GM18517 (cell line): ENCODE data around the gene EMC6.
"Not testable (repeated sequence)": the region's sequence is repeated elsewhere in the genome, so short reads cannot be mapped to it uniquely, and the experiment has no call there.

ENCODE experiments used
- ATAC-seq: cut with Tn5 transposase; IDR thresholded peaks from one replicate; pipeline ENCODE4 v1.9.1; 2021; ENCODE audit warnings: mild to moderate bottlenecking, moderate library complexity; ENCODE audit not compliant: unreplicated experiment

The EMC6 gene

DNA sequence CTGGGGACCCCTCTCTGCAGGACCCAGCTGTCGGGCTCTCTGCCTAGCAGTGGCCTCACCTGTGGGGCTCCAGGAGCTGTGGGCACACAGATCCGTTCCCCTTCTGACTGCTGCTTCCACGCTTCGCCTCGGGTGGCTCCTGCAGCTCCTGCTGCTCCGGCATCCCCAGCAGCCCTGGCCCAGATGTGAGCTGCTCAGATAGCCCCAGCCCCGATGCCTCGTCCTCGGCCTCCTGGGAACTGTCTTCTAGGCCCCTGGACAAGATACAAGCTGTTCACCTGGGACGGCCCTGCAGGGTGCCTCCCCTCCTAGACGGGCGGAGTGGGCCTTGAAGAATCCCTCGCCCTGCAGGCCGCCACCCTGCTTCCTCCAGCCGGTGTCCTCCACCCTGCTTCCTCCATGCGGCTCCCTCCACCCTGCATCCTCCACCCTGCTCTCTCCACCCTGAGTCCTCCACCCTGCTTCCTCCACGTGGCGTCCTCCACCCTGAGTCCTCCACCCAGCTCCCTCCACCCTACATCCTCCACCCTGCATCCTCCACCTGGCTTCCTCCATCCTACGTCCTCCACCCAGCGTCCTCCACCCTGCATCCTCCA, 11.0 kb downstream of the EMC6 start:
- no peak for ATAC-seq

DNA sequence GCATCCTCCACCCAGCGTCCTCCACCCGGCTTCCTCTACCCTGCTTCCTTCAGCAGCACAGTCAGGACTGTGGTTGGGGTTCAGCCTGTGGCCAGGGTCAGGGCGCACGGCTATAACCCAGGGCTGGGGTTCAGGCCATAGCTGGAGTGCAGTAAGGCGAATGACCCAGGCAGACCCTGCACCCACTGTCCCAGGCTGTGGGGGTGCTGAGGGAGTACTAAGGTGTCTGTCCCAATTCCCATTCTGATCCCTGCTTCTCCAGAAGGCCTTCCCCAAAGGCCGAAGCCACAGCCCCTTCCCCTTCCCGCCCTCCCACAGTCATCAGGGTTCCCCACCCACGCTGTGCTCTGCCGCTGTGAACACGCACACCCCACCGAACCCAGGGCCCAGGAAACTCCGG, 12.4 kb downstream of the EMC6 start:
- ATAC-seq, result no peak

DNA sequence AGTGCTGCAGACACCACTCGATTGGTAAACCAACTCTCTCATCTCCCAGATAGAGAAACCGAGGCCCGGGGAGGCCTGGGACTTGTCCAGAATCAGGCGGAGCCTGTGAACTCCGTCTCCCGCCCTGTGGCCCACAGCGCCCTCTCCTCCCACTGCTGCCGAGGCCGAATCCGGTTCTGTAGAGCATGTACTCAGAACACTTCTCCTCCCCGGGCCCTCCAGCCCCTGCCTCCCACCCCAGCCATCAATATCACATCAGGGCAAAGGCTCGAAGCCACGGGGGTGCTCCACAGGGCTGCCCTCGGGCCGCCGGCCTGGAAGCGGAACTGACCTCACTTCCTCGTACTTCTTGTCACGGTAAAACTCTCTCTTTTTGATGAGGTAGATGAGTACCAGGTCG, 13.0 kb downstream of the EMC6 start:
- ATAC-seq, result no peak

DNA sequence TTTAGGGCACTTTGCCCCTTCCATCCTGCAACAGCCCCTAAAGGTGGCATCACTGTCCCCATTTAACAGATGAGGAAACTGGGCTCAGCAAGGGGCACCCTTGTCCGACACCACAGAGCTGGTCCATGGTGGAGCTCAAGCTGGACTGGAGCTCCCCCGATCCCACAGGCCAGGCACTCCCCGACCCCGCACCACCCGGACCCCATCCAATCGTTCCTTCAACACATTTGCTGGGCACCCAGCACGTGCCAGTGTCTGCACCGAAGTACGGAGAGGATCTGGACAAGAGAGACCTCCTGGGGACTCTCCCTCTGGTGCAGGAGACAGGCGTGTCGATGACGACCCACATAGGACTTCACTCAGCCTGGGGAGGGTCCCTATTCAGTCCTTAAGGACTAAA, 13.4 kb downstream of the EMC6 start:
- ATAC-seq, result no peak

DNA sequence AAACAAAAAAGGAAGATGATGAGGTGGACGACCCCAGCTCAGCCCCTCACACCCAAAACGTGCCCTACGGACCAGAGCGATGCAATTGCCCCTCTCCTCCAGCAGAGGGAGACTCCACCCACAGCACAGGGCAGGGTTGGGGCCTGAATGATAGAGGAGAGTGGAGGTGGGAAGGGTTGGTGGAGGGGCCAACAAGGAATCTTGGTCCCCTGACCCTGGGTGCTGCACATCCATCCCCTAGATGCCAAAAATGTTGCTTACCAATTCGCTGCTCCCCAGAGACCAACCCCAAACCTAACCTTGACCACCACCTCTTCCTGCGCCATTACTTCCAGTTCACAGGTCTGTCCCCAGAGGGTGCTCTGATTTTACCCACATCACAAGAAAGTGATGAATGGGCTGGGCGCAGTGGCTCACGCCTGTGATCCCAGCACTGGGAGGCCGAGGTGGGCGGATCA, 14.5 kb downstream of the EMC6 start:
- no peak for ATAC-seq

DNA sequence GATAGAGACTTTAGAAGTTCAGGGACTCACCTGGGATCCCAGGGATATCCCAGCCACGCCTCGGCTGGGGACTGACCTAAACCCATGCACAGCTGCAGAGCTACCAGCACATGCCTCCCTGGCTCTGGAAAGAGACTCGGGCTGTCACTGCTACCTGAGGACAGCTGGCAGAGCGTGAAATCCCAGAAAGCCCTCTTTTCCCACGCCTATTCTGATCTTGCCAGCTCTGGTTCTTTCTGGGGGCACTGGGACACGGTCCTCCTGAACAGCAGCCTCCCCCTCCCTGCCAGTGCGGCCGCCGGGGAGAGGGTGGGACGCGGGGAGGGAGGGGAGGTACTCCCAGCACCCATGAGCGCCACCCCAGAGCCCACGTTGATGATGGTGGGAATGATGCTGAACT, 16.6 kb downstream of the EMC6 start:
- ATAC-seq, result no peak

DNA sequence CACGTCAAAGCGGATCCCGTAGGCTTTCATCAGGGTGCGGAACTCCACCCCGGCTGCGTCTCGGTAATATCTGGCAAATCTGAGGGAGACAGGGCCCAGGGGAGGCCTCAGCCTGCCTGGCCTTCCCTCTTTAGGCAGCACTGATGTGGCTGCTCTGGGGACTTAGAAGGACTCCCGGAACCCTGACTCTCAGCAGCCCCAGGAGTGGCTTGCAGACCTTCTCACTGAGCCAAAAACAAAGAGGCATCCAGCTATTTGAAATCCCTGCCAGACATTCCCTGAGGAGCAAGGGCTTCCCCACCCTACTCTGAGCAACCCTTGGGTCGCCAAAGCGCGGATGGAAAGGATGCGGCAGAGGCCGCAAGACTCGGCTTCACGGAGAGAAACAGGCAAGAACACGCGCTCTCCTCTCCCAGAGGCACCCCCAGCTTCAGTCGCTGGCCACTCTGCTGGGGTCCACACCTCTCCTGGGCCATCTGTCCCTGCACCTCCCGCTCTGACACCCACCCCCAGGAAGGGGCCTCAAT, 19.5 kb downstream of the EMC6 start:
- ATAC-seq, result no peak

DNA sequence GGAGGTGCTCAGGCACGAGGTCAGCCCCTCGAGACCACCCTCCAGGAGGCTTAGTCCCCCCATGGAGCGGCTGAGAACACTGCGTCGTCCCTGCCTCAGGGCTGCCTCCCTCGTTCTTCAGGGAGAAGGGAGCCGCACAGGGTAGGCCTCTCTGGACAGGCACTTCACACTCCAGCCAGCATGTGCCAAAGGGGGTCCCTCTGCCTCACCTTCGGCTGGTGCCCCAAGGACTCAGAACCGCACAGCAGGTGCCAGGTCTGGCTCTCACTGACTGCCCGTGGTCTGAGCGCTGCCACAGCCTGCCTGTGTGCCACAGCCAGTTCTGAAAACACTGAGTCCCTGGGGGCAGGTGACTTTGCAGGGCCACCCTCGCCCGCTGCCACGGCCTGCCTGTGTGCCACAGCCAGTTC, 20.2 kb downstream of the EMC6 start:
- no peak for ATAC-seq

DNA sequence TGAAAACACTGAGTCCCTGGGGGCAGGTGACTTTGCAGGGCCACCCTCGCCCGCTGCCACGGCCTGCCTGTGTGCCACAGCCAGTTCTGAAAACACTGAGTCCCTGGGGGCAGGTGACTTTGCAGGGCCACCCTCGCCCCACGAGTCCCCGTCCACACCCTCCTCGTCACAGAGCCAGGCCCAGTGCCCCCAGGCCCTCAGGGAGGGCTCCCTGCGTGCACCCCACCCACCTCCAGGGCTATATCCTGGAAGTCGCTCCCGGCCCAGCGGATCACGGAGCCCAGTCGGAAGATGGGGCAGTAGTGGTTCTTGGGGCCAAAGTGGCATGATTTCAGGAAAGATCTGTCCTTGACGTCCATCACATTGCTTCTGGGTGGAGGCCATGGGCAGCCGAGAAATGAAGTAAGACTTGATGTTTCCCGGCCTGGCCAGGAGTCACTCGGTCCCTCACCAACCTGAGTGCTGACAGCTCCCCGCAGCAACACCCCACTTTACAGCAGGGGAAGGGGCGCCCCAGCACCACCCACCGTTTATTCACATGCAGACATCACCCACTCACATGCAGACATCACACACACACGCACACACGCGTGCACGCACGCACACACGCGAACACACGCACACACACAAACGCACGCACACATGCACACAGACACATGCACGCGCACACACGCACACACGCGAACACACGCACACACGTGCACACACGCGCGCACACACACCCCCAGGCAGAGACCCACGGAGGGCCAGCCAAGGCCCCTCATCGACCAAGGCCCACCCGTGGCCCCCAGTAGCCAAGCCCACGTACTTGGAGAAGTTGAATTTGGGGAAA, 20.9 kb downstream of the EMC6 start:
- ATAC-seq, result no peak

DNA sequence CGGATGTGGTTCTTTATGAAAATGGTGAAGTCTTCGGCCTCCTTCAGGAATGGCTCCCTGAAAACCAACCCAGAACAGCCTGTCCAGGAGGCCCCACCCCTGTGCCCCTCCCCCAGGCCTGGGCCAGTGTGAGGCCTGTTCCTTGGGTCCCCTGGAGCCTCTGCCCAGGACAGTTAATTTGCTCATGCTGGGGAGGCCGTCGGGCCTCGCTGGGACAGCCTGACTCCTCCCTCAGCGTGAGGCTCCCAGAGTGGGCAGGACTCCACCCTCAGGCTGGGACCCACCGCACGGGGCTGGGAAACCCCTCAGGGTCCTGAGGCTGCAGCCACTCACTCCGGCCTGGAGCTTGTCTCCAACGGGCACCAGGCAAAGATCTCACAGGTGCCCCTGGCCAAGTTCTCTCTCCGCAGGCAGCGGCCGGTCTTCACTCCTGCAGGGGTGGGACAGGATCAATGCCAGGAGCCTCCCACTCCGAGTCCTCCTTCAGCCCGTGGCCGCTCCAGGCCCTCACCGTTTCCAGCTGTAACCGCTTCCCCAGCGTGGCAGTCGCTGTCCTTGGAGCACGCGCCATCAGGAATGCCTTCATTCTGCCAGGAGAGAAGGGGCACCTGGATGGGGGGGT, 21.6 kb downstream of the EMC6 start:
- no peak for ATAC-seq

DNA sequence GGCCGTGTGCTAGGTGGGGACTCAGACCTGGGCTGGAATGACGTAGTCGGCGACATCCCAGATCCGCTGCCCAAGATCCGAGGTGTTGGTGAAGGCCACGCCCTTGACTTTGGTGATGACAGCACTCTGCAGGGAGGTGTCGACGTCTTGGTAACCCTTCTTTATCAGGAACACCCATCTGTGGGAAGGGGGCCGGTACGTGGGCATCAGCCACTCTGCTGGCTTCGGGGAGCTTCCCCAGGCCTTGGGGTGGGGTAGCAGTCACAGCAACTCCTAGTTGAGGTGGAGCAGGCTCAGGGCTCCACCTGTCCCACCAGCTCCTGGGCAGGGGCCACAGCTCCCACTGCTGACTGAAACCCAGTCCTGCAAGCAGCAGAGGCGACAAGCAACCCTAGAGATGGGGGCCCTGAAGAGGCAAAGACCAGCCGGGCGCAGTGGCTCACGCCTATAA, 23.0 kb downstream of the EMC6 start:
- ATAC-seq, result no peak

DNA sequence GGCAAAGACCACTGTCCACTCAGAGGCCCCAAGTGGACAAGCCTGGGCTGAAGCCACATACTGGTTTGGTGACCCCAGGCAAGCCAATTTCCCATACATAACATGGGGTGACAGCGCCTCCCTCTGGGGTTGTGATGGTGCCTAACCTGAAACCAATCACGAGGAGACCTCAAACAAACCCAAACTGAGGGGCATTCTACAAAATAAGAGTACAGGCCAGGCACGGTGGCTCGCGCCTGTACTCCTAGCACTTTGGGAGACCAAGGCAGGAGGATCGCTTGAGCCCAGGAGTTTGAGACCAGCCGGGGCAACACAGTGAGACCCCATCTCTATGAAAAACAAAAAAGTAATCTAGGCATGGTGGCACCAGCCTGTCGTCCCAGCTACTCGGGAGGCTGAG, 23.7 kb downstream of the EMC6 start:
- ATAC-seq, result no peak

DNA sequence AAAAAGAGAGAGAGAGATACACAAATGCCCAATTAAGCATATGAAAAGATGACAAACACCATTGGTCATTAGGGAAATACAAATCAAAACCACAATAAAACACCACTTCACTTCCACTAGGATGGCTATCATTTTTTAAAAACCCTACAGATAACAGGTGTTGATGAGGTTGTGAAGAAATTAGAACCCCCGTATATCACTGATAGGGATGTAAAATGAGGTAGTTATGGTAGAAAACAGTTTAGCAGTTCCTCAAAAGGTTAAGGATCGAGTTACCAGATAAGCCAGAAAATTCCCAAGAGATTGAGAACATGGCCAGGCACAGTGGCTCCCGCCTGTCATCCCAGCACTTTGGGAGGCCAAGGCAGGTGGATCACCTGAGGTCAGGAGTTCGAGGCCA, 24.5 kb downstream of the EMC6 start:
- ATAC-seq, result no peak

DNA sequence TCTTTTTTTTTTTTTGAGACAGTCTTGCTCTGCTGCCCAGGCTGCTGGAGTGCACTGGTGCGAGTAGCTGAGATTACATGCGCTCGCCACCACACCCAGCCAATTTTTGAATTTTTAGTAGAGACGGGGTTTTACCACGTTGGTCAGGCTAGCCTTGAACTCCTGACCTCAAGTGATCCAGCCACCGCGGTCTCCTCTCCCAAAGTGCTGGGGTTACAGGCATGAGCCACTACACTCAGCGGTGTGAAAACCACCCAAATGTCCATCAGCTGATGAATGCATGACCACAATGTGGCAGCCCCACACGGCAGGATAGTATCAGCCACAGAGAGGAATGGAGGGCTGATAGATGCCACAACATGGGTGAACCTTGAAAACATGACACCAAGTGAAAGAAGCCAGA, 25.2 kb downstream of the EMC6 start:
- peak; percentile 51 for ATAC-seq

DNA sequence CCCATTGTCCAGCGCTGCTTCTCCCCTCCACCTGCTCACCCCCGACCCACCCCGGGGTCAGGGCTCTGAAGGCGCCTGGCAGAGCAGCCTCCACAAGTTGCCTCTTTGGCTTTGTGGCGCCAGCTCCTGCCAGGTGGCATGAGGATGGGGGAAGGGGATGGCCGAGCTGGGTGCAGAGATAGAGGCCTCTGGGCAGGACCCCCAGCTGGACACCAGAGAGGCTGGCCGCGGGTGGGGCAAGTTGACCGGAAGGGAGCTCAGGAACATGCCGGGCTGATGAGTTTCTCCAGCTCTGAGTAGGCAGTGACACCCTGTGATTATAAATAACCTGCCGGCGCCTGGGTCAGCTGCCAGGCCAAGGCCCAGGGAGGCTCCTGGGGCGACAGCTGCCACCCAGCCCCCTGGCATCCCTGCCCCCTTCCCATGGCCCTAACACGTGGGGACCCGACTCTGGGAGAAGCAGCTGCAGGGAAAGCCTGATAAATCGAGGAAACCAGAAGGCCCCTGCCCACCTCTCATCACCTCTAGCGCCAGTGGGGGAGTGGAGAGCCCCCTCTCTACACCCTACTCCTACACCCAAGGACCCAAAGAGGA, 26.6 kb downstream of the EMC6 start:
- no peak for ATAC-seq

DNA sequence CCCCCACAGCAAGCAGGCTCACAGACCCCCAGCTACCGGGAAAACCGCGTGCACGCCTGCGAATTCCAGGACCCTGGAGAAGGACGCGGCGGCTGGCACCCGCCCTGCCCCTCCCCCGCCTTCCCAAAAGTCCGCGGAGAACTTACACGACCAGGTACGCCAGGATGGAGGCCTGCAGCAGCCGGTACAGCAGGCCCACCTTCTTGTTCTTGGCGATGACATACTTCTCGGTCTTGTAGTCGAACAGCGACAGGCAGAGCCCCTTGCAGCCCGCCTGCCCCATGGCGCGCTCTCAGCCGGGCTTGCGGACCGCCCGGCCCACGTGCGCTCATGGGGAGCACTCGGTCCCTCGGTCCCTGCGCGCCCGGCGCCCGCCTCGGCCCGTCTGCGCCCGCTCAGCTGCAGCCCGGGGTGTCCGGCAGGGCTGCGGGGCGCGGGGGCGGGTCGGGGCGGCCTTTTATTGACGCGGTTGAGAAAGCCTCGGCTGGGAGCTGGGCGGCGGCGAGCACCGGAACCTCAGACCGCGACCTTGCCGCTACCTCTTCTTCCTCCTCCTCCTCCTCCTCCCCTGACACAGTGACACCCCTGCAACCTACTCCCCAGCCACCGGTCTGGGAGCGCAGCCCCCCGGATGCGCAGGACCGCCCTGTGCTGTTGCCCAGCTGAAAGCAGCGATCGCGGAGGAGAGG, 27.3 kb downstream of the EMC6 start, which contains the start of gene P2RX5:
TSS of gene P2RX5 (minus strand) at position 433 of the 689 bp plus-strand sequence. CDS start at position 283, 150 bp downstream.
- ATAC-seq, result no peak

DNA sequence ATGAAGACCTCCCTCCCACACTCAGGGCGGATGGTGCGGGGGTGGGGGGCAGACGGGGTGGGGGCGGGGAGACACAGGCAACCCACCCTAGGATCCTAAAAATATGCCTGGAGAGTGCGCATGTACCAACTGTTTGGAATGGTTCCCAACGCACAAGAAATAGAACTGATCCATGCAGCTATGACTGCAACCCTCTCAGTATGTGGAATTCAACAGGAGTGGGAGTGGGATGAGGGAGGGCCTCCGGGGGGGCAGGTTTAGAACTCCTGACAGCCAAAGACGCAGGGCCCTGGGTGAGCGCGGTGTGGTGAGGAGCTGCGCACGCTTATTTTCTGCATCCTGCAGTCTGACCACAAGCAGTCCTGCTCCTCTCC, 28.5 kb downstream of the EMC6 start:
- ATAC-seq, result no peak

DNA sequence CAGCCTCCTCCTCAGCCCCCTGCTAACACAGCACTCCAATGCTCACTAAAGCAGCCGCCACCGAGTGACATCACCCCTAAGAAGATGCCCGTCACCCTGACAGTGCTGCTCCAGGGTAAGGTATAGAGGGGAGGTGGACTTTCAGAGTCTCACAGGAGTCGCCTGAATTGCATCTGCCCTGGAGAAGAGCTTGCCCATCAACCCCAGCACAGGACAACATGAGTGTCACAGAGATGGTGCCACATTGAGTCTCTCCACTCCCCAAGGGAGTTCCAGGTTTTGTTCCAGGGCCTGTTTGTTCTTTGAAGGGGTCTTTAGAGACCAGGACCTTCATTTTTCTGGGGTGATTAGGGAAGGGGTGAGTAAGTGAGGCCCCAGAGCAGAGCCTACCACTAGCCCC, 29.5 kb downstream of the EMC6 start:
- ATAC-seq, result no peak

DNA sequence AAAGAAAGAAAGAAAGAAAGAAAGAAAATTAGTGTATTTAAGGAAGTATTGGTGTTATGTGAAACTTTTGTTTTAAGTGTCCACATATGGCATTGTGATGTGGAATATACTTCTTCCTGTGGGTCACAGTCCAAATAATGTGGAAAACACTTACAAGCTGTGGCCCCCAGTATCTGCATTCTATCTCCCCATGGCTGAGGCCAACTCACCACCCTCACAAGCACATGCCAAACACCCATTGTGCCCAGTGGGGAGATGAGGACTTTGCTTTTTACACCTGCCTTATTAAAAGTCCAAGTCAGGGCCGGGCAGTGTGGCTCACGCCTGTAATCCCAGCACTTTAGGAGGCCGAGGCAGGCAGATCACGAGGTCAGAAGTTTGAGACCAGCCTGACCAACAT, 31.3 kb downstream of the EMC6 start:
- ATAC-seq, result no peak

DNA sequence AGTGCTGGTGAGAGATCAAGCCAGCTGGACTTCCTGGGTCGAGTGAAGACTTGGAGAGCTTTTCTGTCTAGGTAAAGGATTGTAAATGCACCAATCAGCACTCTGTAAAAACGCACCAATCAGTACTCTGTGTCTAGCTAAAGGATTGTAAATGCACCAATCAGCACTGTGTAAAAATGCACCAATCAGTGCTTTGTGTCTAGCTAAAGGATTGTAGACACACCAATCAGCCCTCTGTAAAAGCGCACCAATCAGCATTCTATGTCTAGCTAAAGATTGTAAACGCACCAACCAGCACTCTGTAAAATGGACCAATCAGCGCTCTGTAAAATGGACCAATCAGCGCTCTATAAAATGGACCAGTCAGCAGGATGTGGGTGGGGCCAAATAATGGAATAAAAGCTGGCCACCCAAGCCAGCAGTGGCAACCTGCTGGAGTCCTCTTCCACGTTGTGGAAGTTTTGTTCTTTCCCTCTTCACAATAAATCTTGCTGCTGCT, 33.5 kb downstream of the EMC6 start:
- ATAC-seq, result not testable (repeated sequence)
